Neural cell (in vitro differentiated cells): Measurements from ENCODE around the gene LRRC19. TPM values are rescaled to one million over a fixed set of nuclear protein-coding genes. Genes with fewer than 3 reads are reported as not detected.

Experiments used
- H2AFZ ChIP-seq: fragments of 200-600, 300-800 bp; sonication (generic), shearing (Covaris generic); 2 replicates; pipeline ENCODE4 v1.6.0; 2014; ENCODE audit warnings: low read depth, mild to moderate bottlenecking, antibody characterized with exemption, low read length, moderate library complexity
- H3F3A ChIP-seq: fragments of 200-600 bp; shearing (Covaris generic); 2 replicates; pipeline ENCODE4 v1.6.1; 2016; ENCODE audit warnings: mild to moderate bottlenecking, moderate library complexity, mixed read lengths, antibody characterized with exemption, low read length; ENCODE audit not compliant: insufficient read depth, poor library complexity, severe bottlenecking
- H3K27ac ChIP-seq: fragments of 200-600, 300-800 bp; sonication (generic), shearing (Covaris generic); 2 replicates; pipeline ENCODE4 v1.5.1; 2014; ENCODE audit warnings: mild to moderate bottlenecking, low read length, moderate library complexity
- H3K27me3 ChIP-seq: fragments of 300-800, 200-600 bp; sonication (generic), shearing (Covaris generic); 2 replicates; pipeline ENCODE4 v1.6.0; 2014; ENCODE audit warnings: mild to moderate bottlenecking, low read depth, low read length, moderate library complexity; ENCODE audit not compliant: insufficient read depth
- H3K36me3 ChIP-seq: fragments of 300-800, 200-600 bp; sonication (generic), shearing (Covaris generic); 2 replicates; pipeline ENCODE4 v1.5.1; 2014; ENCODE audit warnings: mild to moderate bottlenecking, antibody characterized with exemption, low read length, moderate library complexity; ENCODE audit not compliant: insufficient read depth
- H3K4me2 ChIP-seq: fragments of 300-800, 200-600 bp; sonication (generic), shearing (Covaris generic); 2 replicates; pipeline ENCODE4 v1.6.0; 2014; ENCODE audit warnings: mild to moderate bottlenecking, low read length
- H3K4me3 ChIP-seq: fragments of 300-800, 200-600 bp; sonication (generic), shearing (Covaris generic); 2 replicates; pipeline ENCODE4 v1.5.1; 2014; ENCODE audit warnings: mild to moderate bottlenecking, low read length, moderate library complexity
- H3K79me2 ChIP-seq: fragments of 200-600 bp; shearing (Covaris generic); replicated peaks from 2 replicates; pipeline ENCODE4 v1.6.0; 2014; ENCODE audit warnings: mild to moderate bottlenecking, low read length, moderate library complexity; ENCODE audit not compliant: insufficient read depth
- H3K9ac ChIP-seq: fragments of 300-800, 200-600 bp; sonication (generic), shearing (Covaris generic); 2 replicates; pipeline ENCODE4 v1.6.1; 2016; ENCODE audit warnings: mild to moderate bottlenecking, low read length, mixed read lengths
- H3K9me2 ChIP-seq: fragments of 200-600 bp; shearing (Covaris generic); 2 replicates; pipeline ENCODE4 v1.6.1; 2016; ENCODE audit warnings: mild to moderate bottlenecking, low read length, mixed read lengths; ENCODE audit not compliant: insufficient read depth
- H3K9me3 ChIP-seq: fragments of 200-600, 300-800 bp; sonication (generic), shearing (Covaris generic); 2 replicates; pipeline ENCODE4 v1.6.1; 2016; ENCODE audit warnings: mild to moderate bottlenecking, mixed run types, low read length, moderate library complexity, mixed read lengths
- H4K20me1 ChIP-seq: fragments of 200-600 bp; shearing (Covaris generic); 2 replicates; pipeline ENCODE4 v1.6.1; 2016; ENCODE audit warnings: mild to moderate bottlenecking, mixed run types; ENCODE audit not compliant: insufficient read depth
- EP300 ChIP-seq: fragments of 450-650 bp; conservative IDR thresholded peaks from 2 replicates; pipeline ENCODE4 v1.6.1; 2014; ENCODE audit warnings: antibody characterized with exemption, mild to moderate bottlenecking, moderate library complexity; ENCODE audit not compliant: poor library complexity, severe bottlenecking
- EZH2 ChIP-seq: fragments of 200-600, 300-800 bp; shearing (Covaris generic), sonication (generic); IDR thresholded peaks from 2 replicates; pipeline ENCODE4 v1.6.1; 2014; ENCODE audit warnings: antibody characterized with exemption, low read length, borderline replicate concordance, mild to moderate bottlenecking; ENCODE audit not compliant: insufficient read depth, poor library complexity, severe bottlenecking
- MXI1 ChIP-seq: fragments of 450-650 bp; conservative IDR thresholded peaks from 2 replicates; pipeline ENCODE4 v1.6.1; 2014; ENCODE audit warnings: antibody characterized with exemption, mild to moderate bottlenecking; ENCODE audit not compliant: poor library complexity, severe bottlenecking
- POLR2AphosphoS5 ChIP-seq: IDR thresholded peaks from 2 replicates; pipeline ENCODE4 v1.6.1; 2012
- RAD21 ChIP-seq: fragments of 450-650 bp; conservative IDR thresholded peaks from 2 replicates; pipeline ENCODE4 v1.6.1; 2014; ENCODE audit warnings: antibody characterized with exemption, mild to moderate bottlenecking, moderate library complexity
- SMC3 ChIP-seq: fragments of 450-650 bp; conservative IDR thresholded peaks from 2 replicates; pipeline ENCODE4 v1.6.1; 2014; ENCODE audit warnings: antibody characterized with exemption, mild to moderate bottlenecking, moderate library complexity; ENCODE audit not compliant: poor library complexity
- TAF1 ChIP-seq: IDR thresholded peaks from 2 replicates; pipeline ENCODE4 v1.6.1; 2012; ENCODE audit warnings: low read depth
- polyA plus RNA-seq: library from polyadenylated mRNA; depleted of rRNA; stranded (reverse); fragments of >200 nt; gene quantifications from 2 replicates; pipeline ENCODE4 v1.2.3, GENCODE V29; 2014
- TF ChIP-seq, protein P1 (sequence below): IDR thresholded peaks from 2 replicates; pipeline ENCODE4 v1.6.1; 2012; ENCODE audit warnings: borderline replicate concordance
- TF ChIP-seq, protein P2 (sequence below): fragments of 450-650 bp; IDR thresholded peaks from 2 replicates; pipeline ENCODE4 v1.5.1; 2014; ENCODE audit warnings: antibody characterized with exemption, mild to moderate bottlenecking, moderate library complexity; ENCODE audit not compliant: poor library complexity, severe bottlenecking

The LRRC19 gene
- polyA plus RNA-seq, 1 donor from 2014 or later = not detected

DNA sequence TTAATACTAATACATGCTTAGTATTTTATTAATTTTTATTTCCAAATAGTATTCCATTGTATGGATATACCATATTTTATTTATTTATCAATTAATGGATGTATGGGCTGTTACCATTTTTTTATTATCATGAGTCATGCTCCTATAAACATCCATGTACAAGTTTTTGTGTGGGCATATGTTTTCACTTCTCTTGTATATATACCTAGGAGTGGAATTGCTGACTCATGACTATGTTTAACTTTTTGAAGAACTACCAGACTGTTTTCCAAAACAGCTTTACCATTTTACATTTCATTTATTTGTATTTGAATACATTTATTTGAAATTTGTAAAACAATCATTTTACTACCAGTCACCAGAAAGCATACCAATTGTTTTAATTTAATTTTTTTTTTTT, 14.1 kb upstream of the LRRC19 start:
- Histone ChIP-seq H3K79me2 (no peaks in the 10 kb centered on the region), H3K9ac (no peak overlapping the region), H3K9me2 (no peaks in the 10 kb centered on the region), H3F3A (no peaks in the 10 kb centered on the region), H3K4me2 (no peak overlapping the region), H3K4me3 (no peak overlapping the region), H4K20me1 (no peaks in the 10 kb centered on the region), H3K27ac (no peak overlapping the region), H2AFZ (no peak overlapping the region), H3K27me3 (no peaks in the 10 kb centered on the region), H3K36me3 (peaks cover 4% of the 10 kb centered on the region), H3K9me3 (no peaks in the 10 kb centered on the region)
- TF ChIP-seq EZH2 (no peak), SMC3 (no peak), POLR2AphosphoS5 (no peak), EP300 (no peak), MXI1 (no peak), RAD21 (no peak), TAF1 (no peak)
- TF ChIP-seq, protein P1, sequence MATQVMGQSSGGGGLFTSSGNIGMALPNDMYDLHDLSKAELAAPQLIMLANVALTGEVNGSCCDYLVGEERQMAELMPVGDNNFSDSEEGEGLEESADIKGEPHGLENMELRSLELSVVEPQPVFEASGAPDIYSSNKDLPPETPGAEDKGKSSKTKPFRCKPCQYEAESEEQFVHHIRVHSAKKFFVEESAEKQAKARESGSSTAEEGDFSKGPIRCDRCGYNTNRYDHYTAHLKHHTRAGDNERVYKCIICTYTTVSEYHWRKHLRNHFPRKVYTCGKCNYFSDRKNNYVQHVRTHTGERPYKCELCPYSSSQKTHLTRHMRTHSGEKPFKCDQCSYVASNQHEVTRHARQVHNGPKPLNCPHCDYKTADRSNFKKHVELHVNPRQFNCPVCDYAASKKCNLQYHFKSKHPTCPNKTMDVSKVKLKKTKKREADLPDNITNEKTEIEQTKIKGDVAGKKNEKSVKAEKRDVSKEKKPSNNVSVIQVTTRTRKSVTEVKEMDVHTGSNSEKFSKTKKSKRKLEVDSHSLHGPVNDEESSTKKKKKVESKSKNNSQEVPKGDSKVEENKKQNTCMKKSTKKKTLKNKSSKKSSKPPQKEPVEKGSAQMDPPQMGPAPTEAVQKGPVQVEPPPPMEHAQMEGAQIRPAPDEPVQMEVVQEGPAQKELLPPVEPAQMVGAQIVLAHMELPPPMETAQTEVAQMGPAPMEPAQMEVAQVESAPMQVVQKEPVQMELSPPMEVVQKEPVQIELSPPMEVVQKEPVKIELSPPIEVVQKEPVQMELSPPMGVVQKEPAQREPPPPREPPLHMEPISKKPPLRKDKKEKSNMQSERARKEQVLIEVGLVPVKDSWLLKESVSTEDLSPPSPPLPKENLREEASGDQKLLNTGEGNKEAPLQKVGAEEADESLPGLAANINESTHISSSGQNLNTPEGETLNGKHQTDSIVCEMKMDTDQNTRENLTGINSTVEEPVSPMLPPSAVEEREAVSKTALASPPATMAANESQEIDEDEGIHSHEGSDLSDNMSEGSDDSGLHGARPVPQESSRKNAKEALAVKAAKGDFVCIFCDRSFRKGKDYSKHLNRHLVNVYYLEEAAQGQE = no peak
- TF ChIP-seq, protein P2, sequence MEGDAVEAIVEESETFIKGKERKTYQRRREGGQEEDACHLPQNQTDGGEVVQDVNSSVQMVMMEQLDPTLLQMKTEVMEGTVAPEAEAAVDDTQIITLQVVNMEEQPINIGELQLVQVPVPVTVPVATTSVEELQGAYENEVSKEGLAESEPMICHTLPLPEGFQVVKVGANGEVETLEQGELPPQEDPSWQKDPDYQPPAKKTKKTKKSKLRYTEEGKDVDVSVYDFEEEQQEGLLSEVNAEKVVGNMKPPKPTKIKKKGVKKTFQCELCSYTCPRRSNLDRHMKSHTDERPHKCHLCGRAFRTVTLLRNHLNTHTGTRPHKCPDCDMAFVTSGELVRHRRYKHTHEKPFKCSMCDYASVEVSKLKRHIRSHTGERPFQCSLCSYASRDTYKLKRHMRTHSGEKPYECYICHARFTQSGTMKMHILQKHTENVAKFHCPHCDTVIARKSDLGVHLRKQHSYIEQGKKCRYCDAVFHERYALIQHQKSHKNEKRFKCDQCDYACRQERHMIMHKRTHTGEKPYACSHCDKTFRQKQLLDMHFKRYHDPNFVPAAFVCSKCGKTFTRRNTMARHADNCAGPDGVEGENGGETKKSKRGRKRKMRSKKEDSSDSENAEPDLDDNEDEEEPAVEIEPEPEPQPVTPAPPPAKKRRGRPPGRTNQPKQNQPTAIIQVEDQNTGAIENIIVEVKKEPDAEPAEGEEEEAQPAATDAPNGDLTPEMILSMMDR = no peak

DNA sequence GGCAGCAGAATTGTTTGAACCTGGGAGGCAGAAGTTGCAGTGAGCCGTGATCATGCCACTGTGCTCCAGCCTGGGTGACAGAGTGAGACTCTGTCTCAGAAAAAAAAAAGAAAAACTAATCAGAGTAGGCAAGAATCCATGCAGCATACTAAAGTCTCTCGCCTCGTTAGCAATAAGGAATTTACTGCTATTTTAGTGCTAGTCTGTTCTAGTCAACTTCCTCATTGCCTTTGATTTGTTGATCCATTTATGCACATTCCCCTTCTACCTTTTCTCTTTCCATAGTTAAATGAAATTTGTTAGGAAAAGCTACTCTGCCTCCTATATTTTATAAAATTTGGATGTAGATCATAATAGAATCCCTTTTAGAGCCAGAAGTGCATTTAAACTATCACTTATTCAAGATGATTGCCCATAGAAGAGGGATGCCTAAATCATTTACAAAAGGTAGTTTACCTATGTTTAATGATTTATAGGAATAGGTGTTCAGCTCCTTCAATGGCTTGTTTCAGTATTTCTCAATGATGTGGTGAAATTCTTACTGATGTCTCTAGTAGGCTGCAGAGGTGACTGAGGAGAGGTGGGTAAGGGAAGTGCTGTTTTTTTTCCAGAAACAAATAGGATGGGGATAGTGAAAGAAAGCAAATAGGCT, 1.9 kb downstream of the LRRC19 start:
- H3K27ac ChIP-seq = no peak overlapping the region
- TF ChIP-seq, protein P2 = no peak
- no peaks in the 10 kb centered on the region for H3K9me2 ChIP-seq
- no peak overlapping the region for H3K4me3 ChIP-seq
- H3F3A ChIP-seq = no peaks in the 10 kb centered on the region
- no peak overlapping the region for H3K4me2 ChIP-seq
- H3K79me2 ChIP-seq = no peaks in the 10 kb centered on the region
- H3K27me3 ChIP-seq = no peaks in the 10 kb centered on the region
- H2AFZ ChIP-seq = no peak overlapping the region
- no peaks in the 10 kb centered on the region for H3K9me3 ChIP-seq
- H3K9ac ChIP-seq = no peak overlapping the region
- no peaks in the 10 kb centered on the region for H4K20me1 ChIP-seq
- no peaks in the 10 kb centered on the region for H3K36me3 ChIP-seq
